ENCODE measurements around the gene RHOT2.

DNA sequence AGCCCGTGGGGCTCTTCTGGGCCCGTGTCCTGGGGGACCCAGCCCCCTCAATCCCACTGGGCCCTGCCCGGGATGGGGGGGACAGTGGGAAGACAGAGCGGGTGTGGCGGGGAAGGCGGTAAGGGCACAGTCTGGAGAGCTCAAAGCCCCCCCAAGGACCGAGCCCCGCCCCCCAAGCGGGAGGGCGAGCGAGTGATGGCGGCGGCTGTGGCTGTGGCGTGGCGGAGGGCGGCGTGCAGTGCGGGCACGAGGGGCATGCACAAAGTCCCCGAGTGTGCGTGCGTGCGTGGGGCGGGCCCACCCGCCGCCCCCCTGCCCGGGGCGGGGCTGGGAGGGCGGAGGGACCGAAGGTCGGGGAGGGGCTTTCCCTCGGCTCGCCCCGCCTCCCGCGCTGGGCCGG, 25.8 kb downstream of the RHOT2 start:
- TF ChIP-seq GATA2 (IDR thresholded peaks at IDR 0.05; ENCODE audit: low read depth, low read length) (no peak), GATA3 (IDR thresholded peaks at IDR 0.05; ENCODE audit: low read depth, low read length) (no peak)
